Activated T-cell treated with anti-CD3 and anti-CD28 coated beads, Interleukin-2, amount 50 U/mL, for 24 hours (primary cell): Measurements from ENCODE around the gene RBFOX2.
"Not testable (repeated sequence)": the region's sequence is repeated elsewhere in the genome, so short reads cannot be mapped to it uniquely, and the experiment has no call there.

Source experiments
- DNase-seq: peaks from one replicate; pipeline ENCODE4 v3.0.0-alpha.2; 2020
- H3K27ac Mint-ChIP-seq: 2 replicates; pipeline ENCODE4 v1.8.0; 2020; ENCODE audit warnings: mild to moderate bottlenecking, mixed read lengths
- H3K27me3 Mint-ChIP-seq: 2 replicates; pipeline ENCODE4 v1.8.0; 2020; ENCODE audit warnings: mixed read lengths
- H3K36me3 Mint-ChIP-seq: 2 replicates; pipeline ENCODE4 v1.8.0; 2020; ENCODE audit warnings: low read depth, mixed read lengths
- H3K4me1 Mint-ChIP-seq: 2 replicates; pipeline ENCODE4 v1.8.0; 2020; ENCODE audit warnings: low read depth, mixed read lengths
- H3K4me3 Mint-ChIP-seq: 2 replicates; pipeline ENCODE4 v1.8.0; 2020; ENCODE audit warnings: mild to moderate bottlenecking, moderate library complexity, mixed read lengths
- H3K9me3 Mint-ChIP-seq: 2 replicates; pipeline ENCODE4 v1.8.0; 2020; ENCODE audit warnings: mixed read lengths

RBFOX2 gene

DNA sequence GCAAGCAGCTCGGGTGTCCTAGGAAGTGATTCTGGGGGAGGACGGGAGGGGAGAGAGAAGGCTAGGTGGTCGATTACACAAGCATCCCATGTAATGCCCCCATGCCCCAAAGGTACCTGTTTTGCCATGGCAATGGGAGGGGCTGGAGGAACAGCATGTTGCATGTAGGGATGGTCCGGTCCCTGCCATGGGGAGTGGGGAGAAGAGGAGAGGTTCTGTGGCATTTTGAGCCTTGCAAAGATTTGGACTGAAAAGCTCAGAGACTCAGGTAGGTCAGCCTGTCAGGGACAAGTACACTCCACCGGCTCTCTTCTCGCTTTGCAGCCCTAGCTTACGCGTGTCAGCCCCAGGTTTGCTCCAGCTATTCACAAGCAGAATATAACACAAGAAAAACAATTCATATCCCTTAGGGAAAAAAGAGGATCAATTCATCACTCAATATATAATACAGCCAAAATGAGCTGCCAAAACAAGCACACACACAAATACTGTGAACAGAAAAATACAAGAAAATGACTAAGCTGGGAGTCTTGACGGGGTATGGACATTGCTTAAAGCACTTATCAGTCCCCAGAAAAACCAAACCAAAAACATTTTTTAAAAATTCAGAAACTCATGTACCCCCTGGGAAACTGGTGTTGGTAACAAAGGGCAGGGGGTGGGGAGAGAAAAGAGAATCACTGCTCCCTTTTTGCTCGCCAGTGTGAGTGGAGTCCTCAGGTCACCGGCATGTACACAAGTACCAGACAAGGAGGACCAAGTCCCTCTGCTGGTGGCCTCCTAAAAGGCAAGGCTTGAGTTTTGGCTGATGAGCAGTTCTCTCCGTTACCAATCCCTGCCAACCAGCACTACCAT is 289.3 kb downstream of the RBFOX2 start:
- Mint-ChIP-seq H3K27ac (no peak overlapping the region), H3K36me3 (no peaks in the 10 kb centered on the region), H3K27me3 (no peaks in the 10 kb centered on the region), H3K4me3 (no peak overlapping the region), H3K9me3 (no peaks in the 10 kb centered on the region), H3K4me1 (no peaks in the 10 kb centered on the region)
- no peak for DNase-seq

DNA sequence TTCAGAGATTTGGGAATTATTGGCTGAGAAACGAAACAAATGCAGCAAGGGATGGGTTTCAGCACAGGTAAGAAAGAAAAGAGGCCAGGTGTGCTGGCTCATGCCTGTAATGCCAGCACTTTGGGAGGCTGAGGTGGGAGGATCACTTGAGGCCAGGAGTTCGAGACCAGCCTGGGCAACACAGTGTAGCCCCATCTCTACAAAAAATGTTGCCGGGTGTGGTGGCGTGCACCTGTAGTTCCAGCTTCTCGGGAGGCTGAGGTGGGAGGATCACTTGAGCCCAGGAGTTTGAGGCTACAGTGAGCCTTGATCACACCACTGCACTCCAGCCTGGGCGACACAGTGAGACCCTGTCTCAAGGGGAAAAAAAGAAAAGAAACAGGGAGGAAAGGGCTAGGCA is 290.7 kb downstream of the RBFOX2 start:
- H3K9me3 Mint-ChIP-seq, H3K4me1 Mint-ChIP-seq, H3K27me3 Mint-ChIP-seq, H3K36me3 Mint-ChIP-seq, H3K4me3 Mint-ChIP-seq, DNase-seq, H3K27ac Mint-ChIP-seq: not testable (repeated sequence)

DNA sequence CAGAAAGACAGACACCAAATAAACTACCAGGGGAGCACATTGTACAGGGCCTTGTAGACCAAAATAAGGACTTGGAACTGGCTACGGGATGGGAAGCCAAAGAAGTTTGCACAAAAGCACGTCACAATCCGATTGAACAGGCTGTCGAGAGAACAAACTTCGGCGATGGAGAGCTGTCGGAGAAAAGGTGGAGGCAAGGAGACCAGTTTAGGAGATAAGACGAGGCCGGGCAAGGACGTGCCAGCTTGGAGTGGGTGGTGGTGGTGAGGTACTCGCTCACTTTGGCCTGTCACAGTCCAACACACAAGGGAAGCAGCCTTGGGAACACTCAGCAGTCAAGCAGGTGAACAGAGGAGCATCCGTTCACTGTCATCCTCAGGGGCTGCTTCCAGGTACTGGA is 291.9 kb downstream of the RBFOX2 start:
- Mint-ChIP-seq H3K36me3 (no peaks in the 10 kb centered on the region), H3K4me3 (no peak overlapping the region), H3K9me3 (no peaks in the 10 kb centered on the region), H3K27me3 (no peaks in the 10 kb centered on the region), H3K27ac (no peak overlapping the region), H3K4me1 (no peaks in the 10 kb centered on the region)
- DNase-seq: no peak

DNA sequence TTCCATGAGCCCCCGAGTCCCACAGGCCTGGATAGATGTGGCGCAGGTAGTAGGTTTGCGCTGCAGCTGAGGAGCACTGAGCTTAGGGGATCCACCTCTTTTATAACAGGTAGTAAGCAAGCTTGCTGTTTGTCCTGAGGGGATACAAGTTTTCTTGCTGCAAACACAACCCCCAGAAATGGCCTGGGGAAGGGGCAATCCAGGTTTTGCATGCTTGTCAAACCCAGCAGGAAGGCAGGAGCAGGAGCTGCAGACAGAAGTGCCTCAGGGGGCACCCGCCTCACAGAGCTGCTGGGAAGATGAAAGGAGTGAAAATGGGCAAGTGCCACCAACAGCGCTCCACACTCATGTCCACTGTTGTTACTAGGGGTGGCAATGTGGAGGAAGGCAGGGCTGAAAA is 292.5 kb downstream of the RBFOX2 start:
- no peaks in the 10 kb centered on the region for H3K36me3 Mint-ChIP-seq
- H3K9me3 Mint-ChIP-seq: no peaks in the 10 kb centered on the region

DNA sequence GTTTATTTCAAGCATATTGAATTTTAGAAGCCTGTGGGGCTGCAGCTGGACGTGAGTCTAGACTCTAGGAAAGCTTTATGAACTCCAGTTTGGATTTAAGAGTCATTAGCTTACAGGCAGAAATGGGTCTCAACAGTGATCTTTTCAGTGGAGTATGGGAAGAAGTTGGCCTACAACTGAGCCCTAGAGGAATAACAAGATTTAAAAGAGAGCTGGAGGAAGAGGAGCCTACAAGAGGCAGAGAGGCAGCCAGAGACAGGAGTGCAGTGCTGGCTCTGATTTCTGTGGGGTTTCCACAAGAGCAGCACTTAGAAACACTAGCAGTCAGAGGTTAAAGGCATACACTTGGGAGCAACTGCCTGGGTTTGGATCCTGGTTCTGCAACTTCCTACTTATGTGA is 293.1 kb downstream of the RBFOX2 start:
- Mint-ChIP-seq H3K9me3 (no peaks in the 10 kb centered on the region), H3K27ac (no peak overlapping the region), H3K36me3 (no peaks in the 10 kb centered on the region), H3K4me3 (no peak overlapping the region), H3K27me3 (no peaks in the 10 kb centered on the region), H3K4me1 (no peaks in the 10 kb centered on the region)
- no peak for DNase-seq

More for the DNA sequence above, 292.5 kb downstream of the RBFOX2 start:
- no peaks in the 10 kb centered on the region for H3K4me1 Mint-ChIP-seq
- H3K4me3 Mint-ChIP-seq: no peak overlapping the region
- H3K27me3 Mint-ChIP-seq: no peaks in the 10 kb centered on the region
- no peak overlapping the region for H3K27ac Mint-ChIP-seq
- DNase-seq: no peak

DNA sequence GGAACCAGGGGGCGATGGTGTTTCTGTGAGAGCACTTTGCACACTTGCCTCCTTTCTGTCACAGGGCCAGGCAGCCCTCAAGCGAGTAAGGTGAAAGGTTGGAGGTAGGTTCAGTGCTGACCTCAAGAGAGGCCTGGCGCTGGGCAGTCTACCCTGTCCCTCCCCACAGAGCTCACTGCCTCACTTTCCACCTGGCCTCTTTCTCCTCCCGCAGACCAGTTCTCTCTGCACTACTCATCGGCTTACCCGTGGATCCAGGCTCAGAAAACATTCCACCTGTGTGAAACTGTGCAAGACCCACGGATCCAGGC is 294.2 kb downstream of the RBFOX2 start:
- H3K4me3 Mint-ChIP-seq: no peak overlapping the region
- no peaks in the 10 kb centered on the region for H3K4me1 Mint-ChIP-seq
- no peaks in the 10 kb centered on the region for H3K36me3 Mint-ChIP-seq
- no peak overlapping the region for H3K27ac Mint-ChIP-seq
- no peaks in the 10 kb centered on the region for H3K27me3 Mint-ChIP-seq
- no peak for DNase-seq
- no peaks in the 10 kb centered on the region for H3K9me3 Mint-ChIP-seq

DNA sequence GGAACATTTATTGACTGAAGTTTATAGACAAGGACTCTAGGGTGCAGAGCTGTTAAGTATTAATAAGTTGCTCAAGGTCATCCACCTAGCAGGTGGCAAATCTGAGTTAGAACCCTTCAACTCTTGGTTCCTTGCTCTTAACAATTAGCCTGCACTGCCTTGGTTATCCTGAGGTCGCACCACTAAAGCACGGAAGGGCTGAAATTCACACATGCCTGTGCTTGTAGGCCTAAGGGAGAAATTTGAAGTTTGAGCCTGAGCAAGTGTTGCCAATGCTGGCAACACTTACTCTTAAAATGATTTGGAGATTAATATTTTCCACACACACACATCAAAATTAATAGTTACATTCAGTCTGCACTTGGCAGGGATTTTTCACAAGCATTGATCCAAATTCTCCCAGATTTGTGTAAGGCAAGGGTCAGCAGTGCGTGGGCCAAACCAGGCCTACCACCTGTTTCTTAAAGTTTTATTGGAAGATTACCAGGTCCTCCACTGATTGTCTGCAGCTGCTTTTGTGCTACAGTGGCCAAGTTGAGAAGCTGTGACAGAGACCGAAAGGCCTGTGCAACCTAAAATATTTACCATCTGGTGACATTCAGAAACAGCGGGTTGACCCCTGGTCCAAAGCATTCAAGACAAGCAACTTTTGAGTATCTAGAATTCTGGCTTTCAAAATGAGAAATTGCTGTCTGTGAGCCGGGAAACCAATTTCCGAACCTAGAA is 294.7 kb downstream of the RBFOX2 start:
- no peaks in the 10 kb centered on the region for H3K9me3 Mint-ChIP-seq
- H3K36me3 Mint-ChIP-seq: no peaks in the 10 kb centered on the region
- DNase-seq: no peak
- no peak overlapping the region for H3K4me3 Mint-ChIP-seq
- H3K27me3 Mint-ChIP-seq: no peaks in the 10 kb centered on the region
- no peaks in the 10 kb centered on the region for H3K4me1 Mint-ChIP-seq
- H3K27ac Mint-ChIP-seq: no peak overlapping the region

DNA sequence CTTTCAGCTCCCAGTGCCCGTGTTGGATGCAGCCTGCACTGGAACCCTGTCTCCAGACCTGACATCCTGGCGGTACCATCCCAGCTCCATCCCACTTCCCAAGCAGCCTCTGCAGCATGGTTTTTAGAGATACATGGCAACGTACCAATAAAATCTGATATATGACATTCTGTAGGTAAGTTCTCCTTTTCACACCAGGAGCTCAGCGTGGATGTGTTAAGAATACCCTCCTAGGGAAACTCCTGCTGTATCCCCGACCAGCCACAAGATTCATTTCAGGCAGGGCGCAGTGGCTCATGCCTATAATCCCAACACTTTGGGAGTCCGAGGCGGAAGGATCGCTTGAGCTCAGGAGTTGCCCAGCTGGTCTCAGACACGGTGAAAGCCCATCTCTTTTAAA is 295.6 kb downstream of the RBFOX2 start:
- Mint-ChIP-seq H3K4me3 (no peak overlapping the region), H3K27me3 (no peaks in the 10 kb centered on the region)

DNA sequence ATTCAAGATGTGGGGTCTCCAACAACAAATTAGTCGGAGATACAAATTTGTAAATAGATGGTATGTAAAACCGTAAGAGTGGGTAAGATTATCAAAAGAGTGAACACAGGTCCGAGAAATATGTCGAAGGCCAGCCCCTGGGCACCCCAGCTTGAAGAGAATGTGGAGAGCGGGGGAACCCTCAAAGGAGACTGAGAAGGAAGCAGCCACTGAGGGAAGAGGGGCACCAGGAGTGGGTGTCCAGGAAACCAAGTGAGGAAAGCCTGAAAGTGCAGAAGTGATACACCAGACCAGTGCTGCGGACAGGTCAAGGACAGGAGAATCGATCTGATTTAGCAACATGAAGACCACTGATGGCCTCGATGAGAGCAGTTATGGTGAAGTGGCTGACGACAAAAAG is 296.5 kb downstream of the RBFOX2 start:
- H3K27ac Mint-ChIP-seq: no peak overlapping the region
- no peak for DNase-seq

More for the DNA sequence above, 295.6 kb downstream of the RBFOX2 start:
- Mint-ChIP-seq H3K4me1 (no peaks in the 10 kb centered on the region), H3K36me3 (no peaks in the 10 kb centered on the region), H3K9me3 (no peaks in the 10 kb centered on the region), H3K27ac (no peak overlapping the region)
- no peak for DNase-seq

DNA sequence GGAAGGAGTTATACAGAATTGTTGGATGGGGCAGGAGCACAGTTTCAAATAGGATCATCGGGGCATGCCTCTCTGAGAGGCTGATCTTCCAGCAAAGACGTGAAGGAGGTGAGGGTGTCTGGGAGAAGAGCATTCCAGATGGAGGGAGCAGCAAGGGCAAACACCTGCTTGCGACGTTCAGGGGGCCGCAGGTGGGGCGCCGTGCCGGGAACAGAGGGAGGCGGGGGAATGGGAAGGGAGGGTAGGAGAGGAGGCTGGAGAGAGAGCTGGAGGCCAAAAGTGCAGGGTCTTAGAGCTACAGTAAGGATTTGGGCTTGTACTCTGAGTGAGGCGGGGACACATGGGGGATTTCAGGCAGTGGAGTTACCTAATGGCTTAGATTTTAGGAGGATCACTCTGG is 297.3 kb downstream of the RBFOX2 start:
- H3K4me1 Mint-ChIP-seq: no peaks in the 10 kb centered on the region
- no peak overlapping the region for H3K4me3 Mint-ChIP-seq
- H3K27me3 Mint-ChIP-seq: no peaks in the 10 kb centered on the region
- H3K36me3 Mint-ChIP-seq: no peaks in the 10 kb centered on the region
- no peak overlapping the region for H3K27ac Mint-ChIP-seq
- no peak for DNase-seq
- H3K9me3 Mint-ChIP-seq: no peaks in the 10 kb centered on the region

More for the DNA sequence above, 296.5 kb downstream of the RBFOX2 start:
- Mint-ChIP-seq H3K4me3 (no peak overlapping the region), H3K9me3 (no peaks in the 10 kb centered on the region), H3K27me3 (no peaks in the 10 kb centered on the region), H3K4me1 (no peaks in the 10 kb centered on the region), H3K36me3 (no peaks in the 10 kb centered on the region)

DNA sequence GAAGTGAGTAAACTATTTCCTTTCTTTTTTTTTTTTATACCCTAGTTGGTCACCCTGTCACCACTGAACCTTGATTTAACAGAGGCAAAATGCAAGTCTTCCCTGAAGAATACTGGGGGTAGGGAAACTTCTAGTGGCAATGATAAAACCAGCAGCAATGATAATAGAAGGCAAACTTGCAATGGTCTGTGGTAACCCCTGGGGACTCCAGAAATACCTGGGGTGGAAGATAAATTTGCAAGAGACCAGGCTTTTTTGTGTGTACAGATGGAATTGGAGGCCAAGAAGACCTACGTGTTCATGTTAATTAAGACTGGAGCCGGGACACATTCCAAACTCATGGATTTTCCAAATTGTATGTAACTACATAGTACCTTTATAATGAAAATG is 299.3 kb downstream of the RBFOX2 start:
- no peak for DNase-seq
- H3K9me3 Mint-ChIP-seq: no peaks in the 10 kb centered on the region
- no peak overlapping the region for H3K4me3 Mint-ChIP-seq
- H3K27me3 Mint-ChIP-seq: no peaks in the 10 kb centered on the region
- no peaks in the 10 kb centered on the region for H3K4me1 Mint-ChIP-seq
- H3K36me3 Mint-ChIP-seq: no peaks in the 10 kb centered on the region
- H3K27ac Mint-ChIP-seq: no peak overlapping the region

DNA sequence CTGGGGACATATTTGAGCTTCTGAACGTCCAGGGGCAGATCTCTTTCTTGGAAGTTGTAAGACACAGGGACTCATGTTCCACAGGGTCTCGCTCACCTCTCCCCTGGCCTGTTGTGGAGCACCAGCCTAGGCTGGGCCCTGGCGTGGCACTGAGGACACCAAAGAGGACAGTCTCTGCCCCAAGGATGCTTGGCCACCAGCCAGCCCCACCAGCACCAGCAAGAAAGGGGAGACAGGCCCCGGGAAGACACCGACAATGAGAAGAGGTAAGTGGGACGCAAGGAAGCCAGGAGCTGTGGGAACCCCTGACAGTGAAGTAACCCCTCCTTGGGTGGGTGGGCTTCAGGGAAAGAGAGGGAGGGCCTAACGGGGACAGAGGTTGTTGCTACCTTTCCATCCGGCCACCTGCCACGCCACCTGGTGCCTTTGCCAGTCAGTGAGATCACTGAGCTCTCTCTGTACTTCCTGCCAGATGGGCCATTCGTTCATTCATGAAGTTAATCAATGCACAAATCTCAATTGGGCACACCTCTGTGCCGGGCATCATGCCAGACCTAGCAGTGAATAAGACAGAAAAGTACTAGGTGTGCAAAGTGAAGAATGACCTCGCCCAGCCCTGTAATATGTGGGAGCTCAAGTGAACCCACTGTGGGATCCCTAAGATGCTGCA is 299.9 kb downstream of the RBFOX2 start:
- no peak overlapping the region for H3K27ac Mint-ChIP-seq
- no peaks in the 10 kb centered on the region for H3K27me3 Mint-ChIP-seq
- no peak for DNase-seq
- no peaks in the 10 kb centered on the region for H3K36me3 Mint-ChIP-seq
- no peaks in the 10 kb centered on the region for H3K4me1 Mint-ChIP-seq
- no peak overlapping the region for H3K4me3 Mint-ChIP-seq
- no peaks in the 10 kb centered on the region for H3K9me3 Mint-ChIP-seq

DNA sequence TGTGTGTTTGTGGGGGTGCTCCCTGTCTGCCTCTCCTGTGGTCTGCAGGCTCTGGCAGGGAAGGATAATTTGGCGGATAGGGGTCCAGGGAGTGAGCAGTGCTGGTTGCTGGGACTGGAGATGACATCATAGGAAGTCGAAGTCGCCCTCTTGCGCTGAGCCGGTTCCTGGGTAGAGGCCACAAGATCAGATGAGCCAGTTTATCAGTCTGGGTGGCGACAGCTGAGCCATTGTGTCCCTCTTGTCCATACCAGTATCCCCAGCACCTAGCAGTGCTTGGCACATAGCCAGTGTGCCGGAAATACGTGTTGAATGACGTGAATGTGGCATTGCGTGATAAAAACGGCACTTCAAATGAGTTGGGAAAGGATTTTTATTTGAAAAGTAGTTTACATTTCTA is 301.2 kb downstream of the RBFOX2 start:
- Mint-ChIP-seq H3K4me1 (no peaks in the 10 kb centered on the region), H3K36me3 (no peaks in the 10 kb centered on the region), H3K4me3 (no peak overlapping the region), H3K27ac (no peak overlapping the region), H3K9me3 (no peaks in the 10 kb centered on the region), H3K27me3 (no peaks in the 10 kb centered on the region)
- DNase-seq: no peak

DNA sequence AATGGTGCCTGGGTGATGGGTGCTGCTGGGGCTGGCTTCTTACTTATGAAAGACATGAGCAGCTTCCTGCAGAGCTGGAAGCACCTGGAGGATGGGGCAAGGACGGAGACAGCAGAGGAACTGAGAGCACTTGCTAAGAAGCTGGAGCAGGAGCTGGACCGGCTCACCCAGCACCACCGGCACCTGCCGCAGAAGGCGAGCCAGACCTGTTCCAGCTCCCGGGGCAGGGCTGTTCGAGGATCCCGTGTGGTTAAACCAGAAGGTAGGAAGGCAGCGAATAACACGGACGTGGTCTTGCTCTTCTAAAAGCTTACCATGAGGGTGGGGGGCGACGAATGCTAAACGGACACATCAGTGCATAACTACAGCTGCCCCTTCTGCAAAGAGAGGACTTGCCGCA is 301.7 kb downstream of the RBFOX2 start:
- no peaks in the 10 kb centered on the region for H3K9me3 Mint-ChIP-seq
- no peaks in the 10 kb centered on the region for H3K27me3 Mint-ChIP-seq
- no peaks in the 10 kb centered on the region for H3K4me1 Mint-ChIP-seq
- no peak overlapping the region for H3K27ac Mint-ChIP-seq
- no peak for DNase-seq
- H3K4me3 Mint-ChIP-seq: no peak overlapping the region
- no peaks in the 10 kb centered on the region for H3K36me3 Mint-ChIP-seq

DNA sequence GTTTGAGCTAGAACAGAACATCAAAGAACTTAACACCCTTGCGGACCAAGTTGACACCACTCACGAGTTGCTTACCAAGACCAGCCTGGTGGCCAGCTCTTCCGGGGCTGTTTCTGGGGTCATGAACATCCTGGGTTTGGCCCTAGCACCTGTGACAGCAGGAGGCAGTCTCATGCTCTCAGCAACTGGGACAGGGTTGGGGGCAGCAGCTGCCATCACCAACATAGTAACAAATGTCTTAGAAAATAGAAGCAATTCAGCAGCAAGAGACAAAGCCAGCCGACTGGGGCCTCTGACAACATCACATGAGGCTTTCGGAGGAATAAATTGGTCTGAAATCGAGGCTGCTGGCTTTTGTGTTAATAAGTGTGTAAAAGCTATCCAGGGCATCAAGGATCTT is 302.2 kb downstream of the RBFOX2 start:
- no peaks in the 10 kb centered on the region for H3K4me1 Mint-ChIP-seq
- DNase-seq: no peak

More for the DNA sequence above, 302.2 kb downstream of the RBFOX2 start:
- Mint-ChIP-seq H3K36me3 (no peaks in the 10 kb centered on the region), H3K27ac (no peak overlapping the region), H3K27me3 (no peaks in the 10 kb centered on the region), H3K4me3 (no peak overlapping the region), H3K9me3 (no peaks in the 10 kb centered on the region)
